HG03520 (cell line): ENCODE measurements around the gene ADGRL3.

Experiments
- ATAC-seq: cut with Tn5 transposase; IDR thresholded peaks from one replicate; pipeline ENCODE4 v1.9.1; 2021; ENCODE audit warnings: mild to moderate bottlenecking, moderate library complexity; ENCODE audit not compliant: unreplicated experiment

Gene ADGRL3

GRCh38 chr4:61860376-61860775 is 660.2 kb downstream of the ADGRL3 start:
- ATAC-seq, result no peak

DNA sequence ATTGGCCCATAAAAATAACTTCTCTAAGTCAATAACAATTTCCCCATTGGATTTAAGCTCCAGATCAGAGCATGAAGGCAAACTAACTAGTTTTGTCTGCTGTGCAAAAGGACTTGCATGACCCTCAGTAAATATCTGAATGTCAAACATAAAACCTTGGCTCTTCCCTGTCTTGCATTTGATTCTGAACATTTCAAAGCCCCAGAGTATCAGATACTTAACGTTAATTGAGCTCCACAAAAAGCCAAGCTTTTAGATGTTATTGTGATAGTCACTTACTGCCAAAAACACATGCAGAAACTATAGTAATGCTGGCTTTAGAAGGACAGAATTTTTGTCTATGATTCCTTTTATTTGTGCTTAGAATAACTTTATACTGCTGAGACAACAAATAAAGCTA is 664.2 kb downstream of the ADGRL3 start:
- no peak for ATAC-seq

DNA sequence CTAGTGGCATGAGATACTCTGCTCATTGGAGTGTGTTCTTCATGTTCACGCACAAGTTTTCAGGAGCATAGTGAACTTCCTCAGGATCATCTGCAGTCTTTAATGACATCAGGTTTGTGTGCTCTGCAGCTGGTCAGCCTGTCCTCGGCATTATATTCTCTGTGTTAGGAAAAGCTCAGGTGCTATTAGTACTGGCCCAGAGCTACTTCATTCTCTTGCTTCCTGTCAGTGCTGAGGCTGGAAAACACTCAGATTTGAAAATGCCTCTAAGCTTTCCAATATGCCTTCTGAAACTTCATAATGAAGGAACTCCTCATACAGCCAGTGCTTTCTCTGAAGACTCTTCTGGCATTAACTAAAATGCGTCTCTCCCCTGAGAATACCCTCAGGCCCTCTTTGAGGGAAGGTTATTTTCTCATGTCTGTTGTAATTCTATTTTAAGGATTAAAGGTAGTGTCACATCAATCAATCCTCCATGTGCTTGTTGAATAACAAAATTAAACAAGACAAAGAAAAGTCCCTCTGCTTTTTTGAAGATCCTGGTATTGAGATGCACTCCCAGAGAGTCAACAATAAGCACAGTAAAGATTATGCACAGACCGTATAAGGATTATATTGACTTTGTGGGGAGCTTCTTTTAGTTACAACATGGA is 666.4 kb downstream of the ADGRL3 start:
- no peak for ATAC-seq

GRCh38 chr4:61872983-61873382 is 672.9 kb downstream of the ADGRL3 start:
- ATAC-seq, result no peak

- ATAC-seq, result no peak
These were observed 677.1 kb downstream of the ADGRL3 start for GRCh38 chr4:61877266-61877665.

- ATAC-seq, result no peak
These were observed 677.8 kb downstream of the ADGRL3 start for GRCh38 chr4:61877893-61878292.

GRCh38 chr4:61882381-61882780 is 682.3 kb downstream of the ADGRL3 start:
- no peak for ATAC-seq

- ATAC-seq, result no peak
These were observed 686.0 kb downstream of the ADGRL3 start for GRCh38 chr4:61886131-61886530.

DNA sequence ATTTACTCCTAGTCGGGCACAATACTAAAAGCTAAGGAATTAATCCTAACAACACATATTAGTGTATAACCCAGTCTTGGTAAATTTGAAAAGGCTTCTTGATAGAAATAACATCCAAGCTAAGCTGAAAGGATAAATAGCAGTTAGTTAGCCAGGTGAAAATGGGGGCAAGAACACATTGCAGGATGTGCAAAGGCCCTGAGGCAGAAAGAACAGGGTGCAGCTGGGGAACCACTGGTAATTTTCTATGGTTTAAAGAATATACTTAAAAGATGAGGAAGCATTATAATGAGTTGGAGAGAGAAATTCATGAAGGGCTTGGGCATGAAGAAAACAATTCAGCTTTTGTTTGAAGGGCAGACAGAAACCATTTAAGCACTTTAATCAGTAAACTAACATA is 689.0 kb downstream of the ADGRL3 start:
- ATAC-seq, result no peak

DNA sequence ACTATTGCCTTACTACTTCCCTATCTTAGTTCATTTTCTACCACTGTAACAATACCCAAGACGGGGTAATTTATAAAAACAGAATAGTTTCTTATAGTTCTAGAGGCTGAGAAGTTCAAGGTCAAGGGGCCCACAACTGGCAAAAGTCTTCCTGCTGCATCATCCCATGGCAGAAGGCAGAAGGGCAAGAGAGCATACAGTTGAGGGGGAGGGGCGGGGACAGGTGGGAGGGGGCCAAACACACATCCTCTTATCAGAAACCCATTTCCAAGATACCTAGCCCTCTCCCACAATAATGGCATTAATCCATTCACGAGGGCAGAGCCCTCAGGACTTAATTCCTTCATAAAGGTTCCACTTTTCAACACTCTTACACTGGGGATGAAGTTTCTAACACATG is 690.2 kb downstream of the ADGRL3 start:
- ATAC-seq, result no peak

- no peak for ATAC-seq
These were observed 691.8 kb downstream of the ADGRL3 start for GRCh38 chr4:61891953-61892352.

DNA sequence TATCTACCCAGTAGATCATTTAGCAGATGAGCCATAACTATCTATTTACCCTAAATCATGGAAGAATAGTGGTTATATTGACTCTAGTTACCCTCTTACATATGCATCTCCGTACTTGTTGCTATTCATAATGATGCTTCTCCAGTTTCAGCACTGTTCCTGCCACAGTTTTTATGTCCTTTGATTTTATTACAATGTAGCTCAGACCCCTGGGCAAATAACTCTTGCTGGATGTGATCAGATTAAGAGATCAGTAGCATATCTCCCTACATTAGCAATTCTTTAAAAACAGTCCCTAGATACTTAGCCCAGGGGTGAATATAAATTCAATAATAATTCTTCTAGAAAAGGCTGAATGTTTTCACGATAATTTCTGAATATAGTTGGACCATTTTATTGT is 696.5 kb downstream of the ADGRL3 start:
- no peak for ATAC-seq

GRCh38 chr4:61909031-61909430 is 708.9 kb downstream of the ADGRL3 start:
- ATAC-seq, result no peak

- no peak for ATAC-seq
These were observed 711.2 kb downstream of the ADGRL3 start for GRCh38 chr4:61911313-61911756.

DNA sequence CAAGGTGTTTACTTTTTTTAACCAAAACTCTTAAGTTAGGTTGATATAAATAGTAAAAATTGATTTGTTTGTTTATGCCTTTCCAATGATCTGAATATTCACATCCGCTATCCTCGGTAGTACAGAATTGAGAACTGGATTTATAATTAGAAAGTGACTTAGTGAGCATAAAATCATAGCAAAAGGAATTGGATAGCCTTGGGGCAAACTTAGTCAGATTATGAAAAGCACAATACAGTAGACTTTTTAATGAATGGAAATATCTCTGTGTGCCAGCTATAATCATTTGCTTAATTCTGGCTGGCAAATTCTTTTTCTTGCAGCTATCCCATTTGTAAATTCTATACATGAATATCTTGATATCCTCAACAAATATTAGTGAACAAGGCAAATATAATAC is 713.5 kb downstream of the ADGRL3 start:
- ATAC-seq, result no peak

GRCh38 chr4:61915501-61915900 is 715.4 kb downstream of the ADGRL3 start:
- no peak for ATAC-seq

- no peak for ATAC-seq
These were observed 718.4 kb downstream of the ADGRL3 start for GRCh38 chr4:61918507-61918906.

DNA sequence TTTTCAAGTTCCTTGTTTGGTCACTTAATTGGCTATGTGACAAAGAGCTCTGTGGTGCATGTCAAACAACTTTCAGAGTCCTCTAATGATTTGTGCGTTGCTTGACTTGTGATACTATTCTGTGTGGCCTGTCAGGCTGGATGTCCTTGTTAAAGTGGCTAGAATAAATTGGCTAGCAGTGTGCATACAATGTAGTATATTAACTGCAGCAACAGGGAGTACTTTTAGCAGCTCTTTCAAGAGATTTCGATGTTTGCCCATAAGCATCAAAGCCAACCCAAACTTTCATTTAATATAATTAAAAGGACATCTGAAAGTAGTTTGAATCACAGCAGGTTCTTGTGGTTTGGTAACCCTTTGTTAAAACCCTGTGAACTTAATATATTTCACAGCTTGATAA is 718.9 kb downstream of the ADGRL3 start:
- no peak for ATAC-seq

DNA sequence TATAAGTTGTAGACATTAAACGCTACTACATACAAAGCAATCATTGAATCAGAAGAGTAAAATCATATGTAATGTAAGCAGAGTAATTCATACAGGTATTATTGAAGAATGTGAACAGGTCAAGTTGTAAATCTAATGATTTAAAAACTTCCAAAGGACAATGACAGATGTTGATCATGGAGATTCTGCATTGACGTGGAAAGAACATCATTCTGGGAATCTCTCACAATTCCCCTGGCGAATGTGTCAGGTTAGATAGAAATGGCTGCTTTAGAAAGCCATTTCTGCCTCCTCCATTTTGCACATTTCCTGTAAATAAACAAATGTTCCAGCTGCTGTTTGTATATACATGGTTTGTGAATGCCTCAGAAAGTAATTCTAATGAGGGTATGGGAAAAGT is 719.4 kb downstream of the ADGRL3 start:
- no peak for ATAC-seq

DNA sequence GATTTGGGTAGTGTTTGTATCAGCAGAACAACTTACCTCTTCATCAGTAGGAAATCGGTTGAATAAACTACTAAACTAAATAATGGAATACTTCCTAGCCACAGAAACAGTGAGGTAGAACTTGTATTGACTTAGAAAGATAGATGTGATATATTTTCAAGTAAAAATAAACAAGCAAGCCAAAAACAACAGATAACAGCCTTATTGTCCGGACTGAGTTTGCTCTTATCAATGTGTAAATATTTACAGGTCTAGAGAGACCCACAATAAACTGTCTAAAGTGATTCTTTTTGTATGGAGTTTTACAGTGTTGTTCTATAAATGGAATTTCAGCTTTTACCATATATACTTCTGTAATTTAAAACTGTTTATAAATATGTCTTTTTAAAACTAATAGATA is 721.8 kb downstream of the ADGRL3 start:
- ATAC-seq, result no peak

DNA sequence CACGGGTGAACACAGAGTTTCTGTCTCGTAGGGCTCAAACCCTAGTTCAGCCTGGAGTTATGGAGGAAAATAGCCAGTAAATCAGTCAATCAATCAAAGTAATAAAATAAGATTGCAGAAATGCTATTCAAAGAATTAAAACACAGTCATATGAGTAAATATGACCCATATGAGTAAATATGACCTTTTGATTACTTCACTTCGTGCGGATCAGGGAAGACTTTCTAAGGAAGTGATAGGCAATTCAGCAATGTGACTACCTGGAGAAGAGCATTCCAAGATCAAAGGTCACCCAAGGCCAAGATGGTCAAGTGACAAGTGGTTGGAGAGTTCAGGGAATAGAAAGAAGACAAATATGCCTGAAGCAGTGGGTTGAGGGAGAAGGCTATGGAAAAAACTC is 722.6 kb downstream of the ADGRL3 start:
- ATAC-seq, result no peak

DNA sequence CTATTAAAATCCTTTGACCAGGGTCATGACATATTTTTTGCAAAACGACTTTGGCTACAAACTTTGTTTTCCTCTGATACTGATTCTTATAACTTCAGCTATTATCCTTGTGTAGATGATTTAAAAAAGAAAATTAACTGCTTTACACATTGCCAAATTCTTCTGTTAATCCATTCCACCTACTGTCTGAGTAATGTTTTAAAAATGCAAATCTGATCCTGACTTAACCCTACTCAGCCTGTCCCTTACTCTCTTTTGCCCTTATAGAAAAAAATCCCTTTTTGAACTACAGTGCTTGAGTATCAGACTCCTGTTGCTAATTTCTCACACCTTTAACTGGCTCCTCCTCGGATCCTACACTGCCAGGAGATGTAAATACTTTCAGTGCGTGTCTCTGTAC is 723.1 kb downstream of the ADGRL3 start:
- no peak for ATAC-seq

DNA sequence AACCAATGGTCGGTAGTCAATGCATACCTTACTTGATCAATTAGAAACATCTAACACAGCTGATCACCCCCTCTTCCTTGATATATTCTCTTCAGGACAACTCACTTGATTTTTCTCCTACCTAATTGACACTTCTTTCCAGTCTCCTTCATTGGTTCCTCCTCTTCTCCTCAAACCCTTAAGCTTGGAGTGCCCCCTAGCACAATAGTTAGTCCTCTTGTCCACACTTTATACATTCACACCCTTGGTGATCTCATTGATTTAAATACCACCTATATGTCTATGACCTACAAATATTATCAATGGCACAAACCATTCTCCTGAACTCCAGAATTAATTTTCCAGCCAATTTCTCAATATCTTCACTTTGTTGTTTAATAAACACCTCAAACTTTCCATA is 724.0 kb downstream of the ADGRL3 start:
- ATAC-seq, result no peak
